ENCODE measurements around the gene COP1.

GRCh38 chr1:176159993-176160392 lies 47.1 kb downstream of the COP1 start:
- TF ChIP-seq MAX (IDR thresholded peaks at IDR 0.05) (no peak), POLR2A (IDR thresholded peaks at IDR 0.05; ENCODE audit: control extremely low read depth in 1 of 2, low read depth in 2 of 2, low read length in 2 of 2) (no peak), CTCF (IDR thresholded peaks at IDR 0.05; ENCODE audit: control extremely low read depth in 1 of 3, insufficient read depth in 1 of 3, low read depth in 1 of 3, low read length in 3 of 3) (no peak), SIX5 (IDR thresholded peaks at IDR 0.05; ENCODE audit: low read depth, low read length) (no peak), BCL11A (IDR thresholded peaks at IDR 0.05; ENCODE audit: low read depth in 2 of 2, low read length in 2 of 2) (no peak), EGR1 (IDR thresholded peaks at IDR 0.05; ENCODE audit: borderline replicate concordance, low read depth, low read length) (no peak), PHF8 (conservative IDR thresholded peaks at IDR 0.05; ENCODE audit: low read depth, low read length) (no peak), CEBPB (IDR thresholded peaks at IDR 0.05; ENCODE audit: low read depth, low read length) (no peak), POLR2AphosphoS5 (IDR thresholded peaks at IDR 0.05; ENCODE audit: low read depth, low read length) (no peak)
